HPDE6-E6E7 (cell line): ENCODE measurements around the gene MYADML2.
"Not testable (repeated sequence)": the region's sequence is repeated elsewhere in the genome, so short reads cannot be mapped to it uniquely, and the experiment has no call there.

Source experiments
- DNase-seq: peaks from one replicate; pipeline ENCODE4 v3.0.0; 2011; ENCODE audit warnings: missing footprints; ENCODE audit errors: extremely low spot score

MYADML2 gene

GRCh38 chr17:81947189-81947588 is at the start of gene MYADML2:
MYADML2 (minus strand) TSS chr17:81947233; CDS start chr17:81941741, 5,492 bp downstream.
- no peak for DNase-seq

- DNase-seq, result no peak
These were observed 49.3 kb upstream of the MYADML2 start for GRCh38 chr17:81996232-81996756.

GRCh38 chr17:81995463-81996231 is 48.6 kb upstream of the MYADML2 start:
- DNase-seq, result no peak

GRCh38 chr17:81994593-81995462 is 47.8 kb upstream of the MYADML2 start:
- no peak for DNase-seq

- no peak for DNase-seq
These were observed 46.9 kb upstream of the MYADML2 start for GRCh38 chr17:81993729-81994592.

GRCh38 chr17:81992306-81993102 is 45.5 kb upstream of the MYADML2 start:
- no peak for DNase-seq

- peak; percentile 80 for DNase-seq
These were observed 44.8 kb upstream of the MYADML2 start for GRCh38 chr17:81991684-81992305.

GRCh38 chr17:81990836-81991683 is 44.0 kb upstream of the MYADML2 start:
- peak; percentile 56 for DNase-seq

- DNase-seq, result no peak
These were observed 40.2 kb upstream of the MYADML2 start for GRCh38 chr17:81987161-81987770.

GRCh38 chr17:81986606-81987005 is 39.6 kb upstream of the MYADML2 start:
- DNase-seq, result no peak

GRCh38 chr17:81984773-81985410 is 37.9 kb upstream of the MYADML2 start:
- no peak for DNase-seq

- DNase-seq, result no peak
These were observed 36.8 kb upstream of the MYADML2 start for GRCh38 chr17:81983639-81984373.

- no peak for DNase-seq
These were observed 36.1 kb upstream of the MYADML2 start for GRCh38 chr17:81983011-81983638.

GRCh38 chr17:81981511-81981910 is 34.5 kb upstream of the MYADML2 start:
- DNase-seq, result not testable (repeated sequence)

- no peak for DNase-seq
These were observed 33.8 kb upstream of the MYADML2 start for GRCh38 chr17:81980707-81981343.

GRCh38 chr17:81980122-81980521 is 33.1 kb upstream of the MYADML2 start:
- no peak for DNase-seq
